Gastrocnemius medialis (tissue), 4 donors: ENCODE data around the gene UGT1A8. TPM values are rescaled to one million over a fixed set of nuclear protein-coding genes. Genes with fewer than 3 reads are reported as not detected.

Experiments used
- ATAC-seq, 2 donors: fragments of 150-250 bp; one replicate each; pipeline ENCODE4 v1.9.1; 2016
- DNase-seq, 2 donors: peaks; one replicate each; pipeline ENCODE4 v3.0.0-alpha.2; 2019
- H3K27ac ChIP-seq, 4 donors: fragments of 200-600 bp; sonication (generic); 1 replicate in 1 of 4; 2 replicates in 3 of 4; pipeline ENCODE4 v1.5.1; 2016 to 2018; ENCODE audit warnings: mild to moderate bottlenecking in 2 of 4, moderate library complexity in 1 of 4
- H3K27me3 ChIP-seq, 3 donors: fragments of 200-600 bp; sonication (generic) in 2 of 3; 1 replicate in 1 of 3; 2 replicates in 2 of 3; pipeline versions ENCODE4 v1.5.1 to v1.6.0; 2016 to 2019; ENCODE audit warnings: mild to moderate bottlenecking in 1 of 3, moderate library complexity in 1 of 3
- H3K36me3 ChIP-seq, 2 donors: fragments of 200-600 bp; sonication (generic) in 1 of 2; one replicate each; pipeline ENCODE4 v1.5.1; 2017 to 2018
- H3K4me1 ChIP-seq, 2 donors: fragments of 200-600 bp; sonication (generic) in 1 of 2; one replicate each; pipeline ENCODE4 v1.5.1; 2016 to 2017; ENCODE audit warnings: mild to moderate bottlenecking in 2 of 2
- H3K4me3 ChIP-seq, 4 donors: fragments of 200-600 bp; sonication (generic) in 3 of 4; 1 replicate in 1 of 4; 2 replicates in 3 of 4; pipeline ENCODE4 v1.5.1; 2016 to 2019; ENCODE audit warnings: mild to moderate bottlenecking in 2 of 4
- H3K9me3 ChIP-seq, 3 donors: fragments of 200-600 bp; sonication (generic) in 2 of 3; 1 replicate in 1 of 3; 2 replicates in 2 of 3; pipeline ENCODE4 v1.5.1; 2016 to 2019
- POLR2A ChIP-seq, 2 donors: fragments of 450-650 bp; IDR thresholded peaks; one replicate each; pipeline ENCODE4 v1.6.1; 2017; ENCODE audit warnings: antibody characterized with exemption in 2 of 2, mild to moderate bottlenecking in 2 of 2, moderate library complexity in 2 of 2
- in situ Hi-C, 4 donors: fragments of 200-750 bp; cut with MboI; loops; one replicate each; pipeline versions ENCODE4 v1.15.0 to v1.8.0; 2017; ENCODE audit warnings: low sequenced_read_pairs in 4 of 4
- intact Hi-C: fragments of 100-400 bp; cut with DNase I; formaldehyde crosslinking; loops from one replicate; pipeline ENCODE4 v1.15.1; 2023; ENCODE audit warnings: low total_unique reads
- total RNA-seq, 4 donors: library from RNA; depleted of rRNA; stranded (reverse); fragments of >200 nt; gene quantifications; one replicate each; pipeline versions ENCODE4 v1.1.0 to v1.2.3, GENCODE V29; 2016
- TF ChIP-seq, protein P1 (sequence below), 5 experiments: fragments of 450-650 bp in 3 of 5; fragments of 200-600 bp in 2 of 5; sonication (generic) in 2 of 5; IDR thresholded peaks in 4 of 5; conservative IDR thresholded peaks in 1 of 5; 1 replicate in 4 of 5; 2 replicates in 1 of 5; pipeline ENCODE4 v1.5.1; 2016 to 2019; ENCODE audit warnings: antibody characterized with exemption in 5 of 5, mild to moderate bottlenecking in 3 of 5, moderate library complexity in 3 of 5

UGT1A8 gene
- total RNA-seq, 4 donors from 2014 or later, result not detected

DNA sequence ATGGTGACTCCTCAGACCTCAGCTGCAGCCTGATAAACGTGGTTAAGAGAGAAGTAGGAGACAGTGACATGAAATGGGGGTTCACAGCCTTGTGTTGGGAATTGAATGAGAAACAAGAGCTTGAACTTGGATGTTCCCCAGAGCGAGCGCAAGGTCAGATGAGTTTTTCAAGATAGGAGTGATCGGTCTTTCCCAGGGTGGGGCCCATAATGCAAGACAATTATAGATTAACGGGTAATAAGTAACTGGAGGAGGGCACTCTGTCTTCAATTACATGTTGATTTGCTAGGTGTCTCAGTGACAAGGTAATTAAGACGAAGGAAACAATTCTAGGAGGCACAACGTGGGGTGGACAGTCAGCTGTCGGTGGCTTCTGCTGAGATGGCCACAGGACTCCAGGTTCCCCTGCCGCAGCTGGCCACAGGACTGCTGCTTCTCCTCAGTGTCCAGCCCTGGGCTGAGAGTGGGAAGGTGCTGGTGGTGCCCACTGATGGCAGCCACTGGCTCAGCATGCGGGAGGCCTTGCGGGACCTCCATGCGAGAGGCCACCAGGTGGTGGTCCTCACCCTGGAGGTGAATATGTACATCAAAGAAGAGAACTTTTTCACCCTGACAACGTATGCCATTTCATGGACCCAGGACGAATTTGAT lies 95.3 kb downstream of the UGT1A8 start, which contains the start of gene UGT1A5:
UGT1A5 (plus strand) TSS at position 297 of the 651 bp plus-strand sequence; CDS start at position 382, 85 bp downstream.
- TF ChIP-seq, protein P1, sequence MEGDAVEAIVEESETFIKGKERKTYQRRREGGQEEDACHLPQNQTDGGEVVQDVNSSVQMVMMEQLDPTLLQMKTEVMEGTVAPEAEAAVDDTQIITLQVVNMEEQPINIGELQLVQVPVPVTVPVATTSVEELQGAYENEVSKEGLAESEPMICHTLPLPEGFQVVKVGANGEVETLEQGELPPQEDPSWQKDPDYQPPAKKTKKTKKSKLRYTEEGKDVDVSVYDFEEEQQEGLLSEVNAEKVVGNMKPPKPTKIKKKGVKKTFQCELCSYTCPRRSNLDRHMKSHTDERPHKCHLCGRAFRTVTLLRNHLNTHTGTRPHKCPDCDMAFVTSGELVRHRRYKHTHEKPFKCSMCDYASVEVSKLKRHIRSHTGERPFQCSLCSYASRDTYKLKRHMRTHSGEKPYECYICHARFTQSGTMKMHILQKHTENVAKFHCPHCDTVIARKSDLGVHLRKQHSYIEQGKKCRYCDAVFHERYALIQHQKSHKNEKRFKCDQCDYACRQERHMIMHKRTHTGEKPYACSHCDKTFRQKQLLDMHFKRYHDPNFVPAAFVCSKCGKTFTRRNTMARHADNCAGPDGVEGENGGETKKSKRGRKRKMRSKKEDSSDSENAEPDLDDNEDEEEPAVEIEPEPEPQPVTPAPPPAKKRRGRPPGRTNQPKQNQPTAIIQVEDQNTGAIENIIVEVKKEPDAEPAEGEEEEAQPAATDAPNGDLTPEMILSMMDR (IDR thresholded peaks at IDR 0.05 in 4 of 5, conservative IDR thresholded peaks at IDR 0.05 in 1 of 5), result no peak
- no peak for TF ChIP-seq POLR2A (IDR thresholded peaks at IDR 0.05)
- no peak within 1 kb of the TSS for H3K4me3 ChIP-seq
- H3K9me3 ChIP-seq, result no peaks in the 10 kb centered on the region
- DNase-seq (no peak), ATAC-seq (no peak)
- no peaks in the 10 kb centered on the region for H3K36me3 ChIP-seq
- H3K27me3 ChIP-seq, result no peaks in the 10 kb centered on the region
- H3K27ac ChIP-seq, result no peak within 1 kb of the TSS
- no peaks in the 10 kb centered on the region for H3K4me1 ChIP-seq
- intact Hi-C loops (no loop called here), in situ Hi-C loops (no loop called here)

DNA sequence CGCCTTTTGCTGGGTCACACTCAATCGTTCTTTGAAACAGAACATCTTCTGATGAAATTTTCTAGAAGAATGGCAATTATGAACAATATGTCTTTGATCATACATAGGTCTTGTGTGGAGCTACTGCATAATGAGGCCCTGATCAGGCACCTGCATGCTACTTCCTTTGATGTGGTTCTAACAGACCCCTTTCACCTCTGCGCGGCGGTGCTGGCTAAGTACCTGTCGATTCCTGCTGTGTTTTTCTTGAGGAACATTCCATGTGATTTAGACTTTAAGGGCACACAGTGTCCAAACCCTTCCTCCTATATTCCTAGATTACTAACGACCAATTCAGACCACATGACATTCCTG lies 95.8 kb downstream of the UGT1A8 start:
- ATAC-seq, result no peak
- intact Hi-C loops, result no loop called here
- in situ Hi-C loops, result no loop called here

DNA sequence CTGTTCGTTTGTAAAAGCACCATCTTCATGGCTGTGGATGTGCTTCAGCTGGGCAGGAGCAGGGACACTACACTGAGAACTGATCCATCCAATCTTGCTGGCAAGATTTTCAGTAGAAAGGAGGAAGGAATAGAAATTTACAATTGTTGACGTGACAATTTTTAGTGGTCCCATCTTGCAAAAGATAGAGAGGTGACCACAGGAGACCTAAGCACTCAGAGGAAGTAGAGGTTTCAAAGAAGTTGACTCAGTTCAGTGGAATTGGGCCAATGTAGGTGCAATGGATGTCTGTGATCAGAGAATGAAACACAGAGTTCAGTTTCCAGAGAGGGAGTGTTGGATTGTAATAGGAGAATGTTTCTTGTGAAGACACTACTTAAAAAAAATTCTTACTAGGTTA lies 96.7 kb downstream of the UGT1A8 start:
- Histone ChIP-seq H3K4me1 (no peaks in the 10 kb centered on the region), H3K36me3 (no peaks in the 10 kb centered on the region), H3K27ac (no peak overlapping the region), H3K4me3 (no peak overlapping the region), H3K27me3 (no peaks in the 10 kb centered on the region), H3K9me3 (no peaks in the 10 kb centered on the region)
- ATAC-seq, result no peak
- in situ Hi-C loops, result no loop called here
- intact Hi-C loops, result no loop called here
- no peak for DNase-seq
- TF ChIP-seq, protein P1 (IDR thresholded peaks at IDR 0.05 in 4 of 5, conservative IDR thresholded peaks at IDR 0.05 in 1 of 5), result no peak
- no peak for TF ChIP-seq POLR2A (IDR thresholded peaks at IDR 0.05)

More for the DNA sequence above, 95.8 kb downstream of the UGT1A8 start:
- DNase-seq, result no peak
- Histone ChIP-seq H3K4me3 (no peak overlapping the region), H3K36me3 (no peaks in the 10 kb centered on the region), H3K4me1 (no peaks in the 10 kb centered on the region), H3K9me3 (no peaks in the 10 kb centered on the region), H3K27ac (no peak overlapping the region), H3K27me3 (no peaks in the 10 kb centered on the region)
- TF ChIP-seq, protein P1 (IDR thresholded peaks at IDR 0.05 in 4 of 5, conservative IDR thresholded peaks at IDR 0.05 in 1 of 5), result no peak
- TF ChIP-seq POLR2A (IDR thresholded peaks at IDR 0.05), result no peak

DNA sequence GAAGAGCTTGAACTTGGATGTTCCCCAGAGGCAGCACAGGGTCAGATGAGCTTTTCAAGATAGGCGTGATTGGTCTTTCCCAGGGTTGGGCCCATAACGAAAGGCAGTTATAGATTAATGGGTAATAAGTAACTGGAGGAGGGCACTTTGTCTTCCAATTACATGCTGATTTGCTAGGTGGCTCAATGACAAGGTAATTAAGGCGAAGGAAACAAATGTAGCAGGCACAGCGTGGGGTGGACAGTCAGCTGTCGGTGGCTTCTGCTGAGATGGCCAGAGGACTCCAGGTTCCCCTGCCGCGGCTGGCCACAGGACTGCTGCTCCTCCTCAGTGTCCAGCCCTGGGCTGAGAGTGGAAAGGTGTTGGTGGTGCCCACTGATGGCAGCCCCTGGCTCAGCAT lies 101.1 kb downstream of the UGT1A8 start, which contains the start of gene UGT1A4:
UGT1A4 (plus strand) TSS at position 185 of the 400 bp plus-strand sequence; CDS start at position 270, 85 bp downstream.
- DNase-seq (no peak), ATAC-seq (no peak)
- in situ Hi-C loops (no loop called here), intact Hi-C loops (no loop called here)
- no peak within 1 kb of the TSS for H3K27ac ChIP-seq
- no peak within 1 kb of the TSS for H3K4me3 ChIP-seq
- no peaks in the 10 kb centered on the region for H3K9me3 ChIP-seq
- no peaks in the 10 kb centered on the region for H3K27me3 ChIP-seq
- TF ChIP-seq, protein P1 (IDR thresholded peaks at IDR 0.05 in 4 of 5, conservative IDR thresholded peaks at IDR 0.05 in 1 of 5), result no peak
- TF ChIP-seq POLR2A (IDR thresholded peaks at IDR 0.05), result no peak
- no peaks in the 10 kb centered on the region for H3K4me1 ChIP-seq
- H3K36me3 ChIP-seq, result no peaks in the 10 kb centered on the region
